GM19328 (cell line): Measurements from ENCODE around the gene UBASH3A.

ENCODE experiments used
- ATAC-seq: cut with Tn5 transposase; IDR thresholded peaks from one replicate; pipeline ENCODE4 v1.9.1; 2021; ENCODE audit warnings: mild to moderate bottlenecking, moderate library complexity; ENCODE audit not compliant: unreplicated experiment

Gene UBASH3A

GRCh38 chr21:42388740-42389448 is 14.8 kb upstream of the UBASH3A start:
- ATAC-seq: no peak

- ATAC-seq: no peak
Measured at GRCh38 chr21:42389449-42389835, 14.3 kb upstream of the UBASH3A start.

- ATAC-seq: no peak
Measured at GRCh38 chr21:42390193-42390592, 13.5 kb upstream of the UBASH3A start.

- ATAC-seq: no peak
Measured at GRCh38 chr21:42390696-42391095, 13.0 kb upstream of the UBASH3A start.

DNA sequence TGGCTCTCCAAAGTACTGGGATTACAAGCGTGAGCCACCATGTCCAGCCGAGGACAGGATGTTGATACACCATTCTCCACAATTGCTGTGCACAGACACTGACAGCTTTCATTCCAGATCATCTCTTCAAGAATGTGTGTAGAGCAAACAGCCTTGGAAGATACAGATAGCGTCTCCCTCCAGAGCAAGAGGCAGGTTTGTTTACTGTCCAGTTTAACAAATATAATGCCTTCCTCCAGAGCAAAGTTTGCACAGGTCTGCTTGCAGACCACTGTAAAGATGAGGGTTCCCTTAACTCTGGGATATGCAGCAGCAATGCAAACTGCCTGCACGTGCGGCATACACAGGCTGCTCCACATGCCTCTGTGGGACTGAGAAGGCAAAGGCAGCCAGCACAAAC is 12.4 kb upstream of the UBASH3A start:
- ATAC-seq: no peak

DNA sequence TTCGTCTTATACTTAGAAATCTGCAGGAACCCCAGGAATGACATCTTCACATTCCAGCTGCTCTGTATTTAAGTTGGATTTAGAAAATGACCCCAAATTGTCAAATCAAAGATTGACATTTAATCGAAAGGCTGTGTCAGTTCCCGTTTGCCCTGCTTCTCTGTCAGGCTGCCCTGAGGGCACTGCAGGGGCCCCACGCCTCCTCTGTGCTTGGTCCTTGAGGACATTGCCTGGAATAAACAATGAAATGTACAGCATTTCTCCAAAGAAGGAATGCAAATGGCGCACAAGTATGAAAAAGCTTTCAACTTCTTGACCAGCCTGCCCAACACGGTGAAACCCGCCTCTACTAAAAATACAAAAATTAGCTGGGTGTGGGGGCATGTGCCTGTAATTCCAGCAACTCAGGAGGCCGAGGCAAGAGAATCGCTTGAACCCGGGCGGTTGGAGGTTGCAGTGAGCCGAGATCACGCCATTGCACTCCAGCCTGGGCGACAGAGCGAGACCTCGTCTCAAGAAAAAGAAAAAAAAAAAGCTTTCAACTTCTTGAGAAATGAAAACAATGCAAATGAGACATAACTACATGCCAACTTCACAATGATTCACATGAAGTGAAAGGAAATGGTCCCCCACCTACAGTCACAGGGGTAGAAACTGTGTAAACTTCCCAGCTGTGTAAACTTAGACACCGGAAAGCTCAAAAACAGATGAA is 10.8 kb upstream of the UBASH3A start:
- no peak for ATAC-seq

DNA sequence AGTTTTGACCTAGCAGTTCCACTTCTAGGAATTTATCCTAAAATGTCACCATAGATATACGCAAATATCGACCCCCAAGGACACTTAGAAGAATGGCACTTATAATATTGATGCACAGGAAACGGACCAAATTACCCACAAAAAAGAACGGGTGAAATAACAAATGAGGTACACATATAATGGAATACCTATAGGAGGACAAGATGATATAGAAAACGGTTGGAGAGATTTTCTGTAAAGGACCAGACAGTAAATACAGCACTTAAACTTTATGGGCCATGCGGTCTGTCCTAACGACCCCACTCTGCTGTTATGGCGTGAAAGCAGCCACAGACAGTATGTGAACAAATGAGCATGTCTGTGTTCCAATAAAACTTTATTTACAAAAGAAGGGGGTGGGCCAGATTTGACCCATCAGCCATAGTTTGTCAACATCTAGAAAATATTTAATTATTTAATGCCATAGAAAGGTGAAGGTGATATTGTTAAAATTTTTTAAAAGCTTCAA is 10.2 kb upstream of the UBASH3A start:
- ATAC-seq: no peak

DNA sequence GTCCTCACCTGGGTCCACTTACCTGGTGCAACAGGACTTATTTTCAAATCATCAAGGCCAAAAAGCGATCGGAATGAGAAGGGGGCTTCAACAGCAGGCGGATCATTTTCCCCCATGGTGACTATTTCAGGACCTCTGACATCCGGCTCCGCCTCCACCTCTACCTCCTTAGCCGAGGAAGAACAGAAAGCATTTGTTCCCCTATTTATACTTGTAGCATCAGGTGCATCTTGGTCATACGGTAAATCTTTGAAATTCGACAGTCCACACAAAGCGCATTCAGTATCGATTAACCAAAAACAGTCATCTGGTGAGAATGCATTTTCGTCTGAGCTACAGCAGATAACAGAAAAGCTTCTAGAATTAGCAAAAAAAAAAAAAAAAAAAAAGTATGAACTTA is 8.4 kb upstream of the UBASH3A start:
- ATAC-seq: no peak

DNA sequence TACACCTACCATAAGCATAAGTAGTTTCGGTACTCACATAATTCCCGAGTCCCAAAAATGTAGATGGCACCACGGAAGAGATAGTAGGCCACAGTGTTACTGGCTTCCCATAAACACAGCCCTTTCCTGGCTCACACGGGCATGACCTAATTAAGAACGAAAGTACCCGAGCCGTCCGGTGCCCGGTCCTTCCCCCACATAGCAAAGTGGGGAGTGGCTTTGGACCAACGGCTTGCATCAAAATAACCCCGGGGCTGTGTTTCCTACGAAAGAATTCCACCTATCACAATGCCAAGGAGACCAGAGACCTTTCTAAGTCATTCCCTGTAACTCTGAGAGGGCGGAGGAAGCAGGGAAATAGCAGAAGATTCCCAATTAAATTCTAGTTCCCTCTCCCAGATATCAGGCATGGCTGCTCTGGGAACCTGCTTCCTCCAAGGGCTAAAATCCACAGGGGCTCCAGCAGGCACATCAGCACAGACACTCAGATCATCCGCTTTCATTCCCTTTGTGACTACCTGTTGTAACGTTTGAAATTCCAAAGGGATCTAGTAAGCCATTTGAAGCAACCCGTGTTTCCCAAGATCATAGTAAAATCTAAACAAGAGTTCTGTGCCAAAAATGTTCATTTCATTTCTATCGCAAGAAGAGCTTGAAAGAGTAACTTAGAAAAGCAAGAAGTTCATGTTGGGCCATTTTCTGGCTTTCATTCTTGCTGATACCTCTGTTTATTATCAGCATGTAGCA is 7.6 kb upstream of the UBASH3A start, which contains the start of gene TMPRSS3:
Gene TMPRSS3 (minus strand): TSS at position 148 of the 747 bp plus-strand sequence. CDS start 635 bp downstream, outside the sequence.
- ATAC-seq: no peak

- no peak for ATAC-seq
Measured at GRCh38 chr21:42396799-42397745, 6.6 kb upstream of the UBASH3A start.

DNA sequence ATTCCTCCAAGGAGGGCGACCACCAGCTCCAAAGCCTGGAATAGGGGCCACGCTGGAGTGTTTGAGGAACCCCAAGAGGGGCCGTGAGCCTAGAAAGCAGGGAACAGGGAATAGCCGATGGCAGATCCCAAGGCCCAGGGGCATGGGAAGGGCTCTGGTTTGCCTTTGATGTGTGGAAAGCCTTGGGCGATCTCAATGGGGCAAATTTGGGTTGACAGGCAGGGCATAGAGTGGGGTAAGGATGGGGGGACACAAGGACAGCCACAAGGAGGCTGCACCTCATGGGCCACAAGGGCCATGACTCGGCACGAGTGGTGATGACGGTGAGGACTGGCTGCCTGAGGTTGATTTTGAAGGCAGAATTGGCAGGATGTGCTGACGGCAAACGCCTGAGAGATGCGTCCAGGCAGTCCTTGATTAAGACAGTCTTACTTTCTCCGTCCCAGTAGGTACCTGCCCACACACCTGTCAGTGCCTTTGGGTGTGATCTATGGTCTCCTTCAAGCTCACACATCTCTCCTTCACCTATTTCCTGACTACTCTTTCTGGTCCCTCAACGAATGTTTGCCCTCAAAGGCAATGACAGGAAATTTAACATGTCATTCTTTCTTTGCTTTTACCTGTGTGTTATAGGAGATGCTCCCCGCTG is 5.8 kb upstream of the UBASH3A start:
- ATAC-seq: no peak

- ATAC-seq: no peak
Measured at GRCh38 chr21:42398436-42399028, 5.2 kb upstream of the UBASH3A start.

DNA sequence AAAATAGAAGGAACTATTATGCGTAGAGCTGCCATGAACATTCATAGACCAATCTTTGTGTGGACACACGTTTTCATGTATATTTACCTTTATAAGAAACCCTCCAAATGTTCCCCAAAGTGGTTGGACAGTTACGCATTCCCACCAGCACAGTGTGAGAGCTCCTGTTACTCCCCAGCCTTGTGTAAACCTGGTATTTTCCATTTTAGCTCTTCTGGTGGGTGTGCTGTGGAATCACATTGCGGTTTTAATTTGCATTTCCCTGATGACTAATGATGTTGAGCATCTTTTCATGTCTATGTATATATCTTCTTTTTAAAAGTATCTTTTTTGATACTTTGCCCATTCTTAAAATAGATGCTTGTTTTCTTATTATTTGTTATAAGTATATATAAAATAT is 3.2 kb upstream of the UBASH3A start:
- no peak for ATAC-seq

DNA sequence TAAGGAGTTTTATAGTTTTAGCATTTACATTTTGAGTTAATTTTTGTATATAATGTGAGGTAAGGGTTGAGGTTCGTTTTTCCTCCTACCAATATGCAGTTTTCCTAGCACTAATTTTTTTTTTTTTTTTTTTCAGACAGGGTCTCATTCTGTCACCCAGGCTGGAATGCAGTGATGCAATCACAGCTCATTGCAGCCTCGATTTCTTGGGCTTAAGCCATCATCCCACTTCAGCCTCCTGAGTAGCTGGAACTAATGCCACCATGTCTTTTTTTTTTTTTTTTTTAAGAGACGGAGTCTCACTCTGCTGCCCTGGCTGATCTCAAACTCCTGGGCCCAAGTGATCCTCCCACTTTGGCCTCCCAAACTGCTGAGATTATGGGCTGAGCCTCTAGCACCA is 2.5 kb upstream of the UBASH3A start:
- ATAC-seq: no peak

DNA sequence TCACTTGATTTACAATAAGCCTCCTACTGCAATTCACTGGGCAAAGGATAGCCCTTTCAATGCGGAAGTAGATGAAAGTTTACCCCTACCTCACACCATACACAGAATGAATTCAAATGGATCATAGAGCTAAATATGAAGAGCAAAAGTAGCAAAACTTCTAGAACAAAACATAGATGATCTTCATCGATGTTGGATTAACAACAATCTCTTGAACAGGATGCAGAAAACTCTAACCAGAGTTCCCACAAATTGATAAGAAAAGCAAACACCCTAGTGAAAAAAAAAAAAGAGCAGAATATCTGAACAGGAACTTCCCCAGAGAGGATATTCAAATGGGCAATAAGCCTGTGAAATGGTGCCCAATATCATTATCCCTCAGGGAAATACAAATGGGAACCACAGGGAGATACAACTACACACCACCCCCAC is 1.9 kb upstream of the UBASH3A start:
- no peak for ATAC-seq

GRCh38 chr21:42404539-42404938 is 837 bp downstream of the UBASH3A start:
- ATAC-seq: no peak

- ATAC-seq: no peak
Measured at GRCh38 chr21:42405064-42406013, 1.6 kb downstream of the UBASH3A start.

- ATAC-seq: no peak
Measured at GRCh38 chr21:42406201-42406621, 2.5 kb downstream of the UBASH3A start.
